NB4 (cell line): ENCODE data around the gene TANC1.

Source experiments
- DNase-seq: peaks from one replicate; pipeline ENCODE4 v3.0.0; 2010; ENCODE audit warnings: low read depth
- H3K4me3 ChIP-seq: one replicate; pipeline ENCODE4 v1.5.1; 2011; ENCODE audit warnings: mild to moderate bottlenecking, low read depth, low read length, moderate library complexity
- CTCF ChIP-seq: IDR thresholded peaks from one replicate; pipeline ENCODE4 v1.5.1; 2012; ENCODE audit warnings: low read depth, low read length
- MAX ChIP-seq: IDR thresholded peaks from 2 replicates; pipeline ENCODE4 v1.6.1; 2011; ENCODE audit warnings: low read depth, low read length
- MYC ChIP-seq: IDR thresholded peaks from 2 replicates; pipeline ENCODE4 v1.6.1; 2011; ENCODE audit warnings: low read depth, low read length
- POLR2A ChIP-seq: IDR thresholded peaks from 2 replicates; pipeline ENCODE4 v1.6.1; 2011; ENCODE audit warnings: mild to moderate bottlenecking; ENCODE audit not compliant: insufficient read length; ENCODE audit errors: extremely low read depth

The TANC1 gene

GRCh38 chr2:159262226-159262625, 293.8 kb downstream of the TANC1 start:
- DNase-seq, result no peak
- H3K4me3 ChIP-seq, result no peak overlapping the region
- no peak for TF ChIP-seq CTCF

GRCh38 chr2:159262904-159263303, 294.5 kb downstream of the TANC1 start:
- TF ChIP-seq MYC, result no peak
- no peak for TF ChIP-seq CTCF
- TF ChIP-seq MAX, result no peak
- no peak for TF ChIP-seq POLR2A
- no peak overlapping the region for H3K4me3 ChIP-seq
- DNase-seq, result no peak

GRCh38 chr2:159265171-159265576, 296.7 kb downstream of the TANC1 start:
- H3K4me3 ChIP-seq, result no peak overlapping the region
- no peak for DNase-seq

GRCh38 chr2:159266554-159266953, 298.1 kb downstream of the TANC1 start:
- DNase-seq, result no peak
- no peak overlapping the region for H3K4me3 ChIP-seq
- TF ChIP-seq POLR2A, result no peak
- TF ChIP-seq MAX, result no peak
- TF ChIP-seq MYC, result no peak
- TF ChIP-seq CTCF, result no peak

More at GRCh38 chr2:159265171-159265576, 296.7 kb downstream of the TANC1 start:
- no peak for TF ChIP-seq POLR2A
- TF ChIP-seq CTCF, result no peak
- no peak for TF ChIP-seq MYC
- TF ChIP-seq MAX, result no peak

GRCh38 chr2:159267921-159268320, 299.5 kb downstream of the TANC1 start:
- TF ChIP-seq POLR2A, result no peak
- no peak for TF ChIP-seq CTCF
- no peak for TF ChIP-seq MYC
- TF ChIP-seq MAX, result no peak
- no peak overlapping the region for H3K4me3 ChIP-seq
- DNase-seq, result no peak

DNA sequence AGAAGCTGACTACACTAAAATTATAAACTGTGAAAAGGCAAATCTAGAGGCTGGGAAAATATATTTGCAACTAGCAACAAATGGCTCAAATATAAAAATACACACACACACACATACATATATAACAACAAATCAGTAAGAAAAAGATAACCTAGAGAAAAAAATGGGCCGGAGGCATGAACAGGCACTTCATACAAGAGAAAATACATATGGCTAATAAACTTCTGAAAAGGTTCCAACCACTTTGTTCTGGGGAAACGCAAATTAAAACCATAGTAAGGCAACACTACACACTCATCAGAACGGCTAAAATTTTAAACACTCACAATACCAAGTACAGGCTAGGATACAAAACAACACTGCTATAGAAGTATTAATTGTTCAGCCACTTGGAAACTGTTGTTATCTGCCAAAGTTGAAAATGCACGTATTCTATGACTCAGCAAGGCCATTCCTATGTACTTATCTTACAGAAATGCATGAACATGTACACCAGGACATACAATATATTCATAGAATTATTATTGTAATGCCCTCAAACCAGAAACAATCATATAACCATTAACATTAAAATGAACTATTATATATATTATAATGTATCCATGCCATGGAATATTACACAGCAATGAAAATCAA, 302.4 kb downstream of the TANC1 start:
- H3K4me3 ChIP-seq, result no peak overlapping the region
- no peak for DNase-seq
- no peak for TF ChIP-seq MYC
- TF ChIP-seq POLR2A, result no peak
- no peak for TF ChIP-seq MAX
- no peak for TF ChIP-seq CTCF
